ENCODE results near the gene CMTM8.
A peak's percentile ranks its signal among the peaks of the same experiment; 100 is the strongest.

DNA sequence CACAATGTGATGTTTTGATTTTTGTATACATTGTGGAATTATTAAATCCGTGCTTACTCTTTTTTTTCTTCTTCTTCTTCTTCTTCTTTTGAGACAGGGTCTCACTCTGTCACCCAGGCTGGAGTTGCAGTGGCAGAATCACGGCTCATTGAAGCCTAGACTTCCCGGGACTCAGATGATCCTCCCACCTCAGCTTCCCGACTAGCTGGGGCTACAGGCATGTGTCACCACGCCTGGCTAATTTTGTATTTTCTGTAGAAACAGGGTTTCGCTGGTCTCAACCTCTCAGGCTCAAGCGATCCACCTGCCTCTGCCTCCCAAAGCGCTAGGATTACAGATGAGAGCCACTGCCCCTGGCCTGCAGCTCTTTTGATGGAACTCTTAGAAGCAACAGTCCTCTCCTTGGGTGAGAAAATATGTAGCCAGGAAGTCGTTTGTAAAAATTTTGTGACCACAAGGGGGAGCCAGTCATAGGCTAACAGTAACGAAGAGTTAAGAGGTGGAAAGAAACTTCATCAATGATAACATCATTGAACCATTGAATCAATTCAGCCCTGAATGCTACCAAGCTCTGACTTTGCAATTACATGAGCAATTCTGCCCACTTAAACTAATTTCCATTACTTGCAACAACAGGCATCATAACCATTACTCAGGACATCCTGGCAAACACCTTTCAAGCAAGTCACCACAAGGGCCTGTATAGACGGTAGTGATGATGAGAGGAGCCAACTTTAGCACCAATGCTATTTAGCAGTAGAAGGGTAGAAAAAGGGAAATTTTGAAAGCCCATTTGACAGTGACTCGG, 136.5 kb downstream of the CMTM8 start:
- no peak for TF ChIP-seq POLR2A (IDR thresholded peaks at IDR 0.05)
- TF ChIP-seq, protein P1, sequence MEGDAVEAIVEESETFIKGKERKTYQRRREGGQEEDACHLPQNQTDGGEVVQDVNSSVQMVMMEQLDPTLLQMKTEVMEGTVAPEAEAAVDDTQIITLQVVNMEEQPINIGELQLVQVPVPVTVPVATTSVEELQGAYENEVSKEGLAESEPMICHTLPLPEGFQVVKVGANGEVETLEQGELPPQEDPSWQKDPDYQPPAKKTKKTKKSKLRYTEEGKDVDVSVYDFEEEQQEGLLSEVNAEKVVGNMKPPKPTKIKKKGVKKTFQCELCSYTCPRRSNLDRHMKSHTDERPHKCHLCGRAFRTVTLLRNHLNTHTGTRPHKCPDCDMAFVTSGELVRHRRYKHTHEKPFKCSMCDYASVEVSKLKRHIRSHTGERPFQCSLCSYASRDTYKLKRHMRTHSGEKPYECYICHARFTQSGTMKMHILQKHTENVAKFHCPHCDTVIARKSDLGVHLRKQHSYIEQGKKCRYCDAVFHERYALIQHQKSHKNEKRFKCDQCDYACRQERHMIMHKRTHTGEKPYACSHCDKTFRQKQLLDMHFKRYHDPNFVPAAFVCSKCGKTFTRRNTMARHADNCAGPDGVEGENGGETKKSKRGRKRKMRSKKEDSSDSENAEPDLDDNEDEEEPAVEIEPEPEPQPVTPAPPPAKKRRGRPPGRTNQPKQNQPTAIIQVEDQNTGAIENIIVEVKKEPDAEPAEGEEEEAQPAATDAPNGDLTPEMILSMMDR (IDR thresholded peaks at IDR 0.05 in 4 of 5, conservative IDR thresholded peaks at IDR 0.05 in 1 of 5) = peak; percentile 22 to 66 (median 62)
